ENCODE results near the gene EPHB1.

- TF ChIP-seq POLR2AphosphoS5 (IDR thresholded peaks at IDR 0.05; ENCODE audit: borderline replicate concordance, low read depth, low read length) (no peak), EZH2 (IDR thresholded peaks at IDR 0.05) (no peak)
Measured at GRCh38 chr3:134795746-134796280, 753 bp downstream of the EPHB1 start.
